CD4-positive, CD25-positive, alpha-beta regulatory T cell (primary cell): Measurements from ENCODE around the gene MGRN1. TPM values are rescaled to one million over a fixed set of nuclear protein-coding genes. Genes with fewer than 3 reads are reported as not detected.

Experiments
- ATAC-seq, 2 donors: fragments of 150-1000 bp; cut with Tn5 transposase; one replicate each; pipeline ENCODE4 v1.10.0; 2021; ENCODE audit warnings: low read depth in 2 of 2, moderate number of reproducible peaks in 2 of 2, moderate library complexity in 1 of 2
- DNase-seq, 3 donors: peaks; one replicate each; pipeline versions ENCODE4 v3.0.0 to v3.0.0-alpha.2; 2012 to 2022; ENCODE audit warnings: mixed read lengths in 1 of 3
- H3K27ac ChIP-seq: one replicate; pipeline ENCODE4 v1.7.0; 2013; ENCODE audit warnings: mild to moderate bottlenecking, low read length; ENCODE audit not compliant: insufficient read depth, poor library complexity, severe bottlenecking
- H3K27me3 ChIP-seq: one replicate; pipeline ENCODE4 v1.7.0; 2013; ENCODE audit warnings: low read length; ENCODE audit not compliant: control insufficient read depth, insufficient read depth
- H3K36me3 ChIP-seq: one replicate; pipeline ENCODE4 v1.7.0; 2013; ENCODE audit warnings: mild to moderate bottlenecking, low read length, moderate library complexity; ENCODE audit not compliant: control insufficient read depth, insufficient read depth
- H3K4me1 ChIP-seq: 2 replicates; pipeline ENCODE4 v1.7.0; 2013; ENCODE audit warnings: mild to moderate bottlenecking, low read length; ENCODE audit not compliant: insufficient read depth, control insufficient read depth, poor library complexity, severe bottlenecking
- H3K4me3 ChIP-seq: one replicate; pipeline ENCODE4 v1.7.0; 2013; ENCODE audit warnings: low read depth, mild to moderate bottlenecking, low read length, moderate library complexity
- H3K9me3 ChIP-seq, 2 experiments: 1 replicate in 1 of 2; 2 replicates in 1 of 2; pipeline ENCODE4 v1.7.0; 2013; ENCODE audit warnings: low read length in 2 of 2, mild to moderate bottlenecking in 1 of 2, moderate library complexity in 1 of 2; ENCODE audit not compliant: control insufficient read depth in 2 of 2
- H3K27ac Mint-ChIP-seq, 3 donors: one replicate each; pipeline ENCODE4 v1.8.0; 2020 to 2022; ENCODE audit warnings: mild to moderate bottlenecking in 3 of 3, mixed read lengths in 3 of 3, moderate library complexity in 2 of 3
- H3K27me3 Mint-ChIP-seq: one replicate; pipeline ENCODE4 v1.8.0; 2022; ENCODE audit warnings: mild to moderate bottlenecking, mixed read lengths
- H3K36me3 Mint-ChIP-seq: one replicate; pipeline ENCODE4 v1.8.0; 2020; ENCODE audit warnings: mixed read lengths
- H3K4me1 Mint-ChIP-seq, 4 donors: one replicate each; pipeline ENCODE4 v1.8.0; 2020 to 2022; ENCODE audit warnings: mixed read lengths in 4 of 4, mild to moderate bottlenecking in 1 of 4
- H3K4me3 Mint-ChIP-seq, 4 donors: one replicate each; pipeline ENCODE4 v1.8.0; 2020 to 2022; ENCODE audit warnings: mild to moderate bottlenecking in 4 of 4, mixed read lengths in 4 of 4, moderate library complexity in 3 of 4
- H3K9me3 Mint-ChIP-seq, 7 donors: one replicate each; pipeline ENCODE4 v1.8.0; 2020 to 2022; ENCODE audit warnings: mixed read lengths in 7 of 7, mild to moderate bottlenecking in 3 of 7, moderate library complexity in 2 of 7
- polyA plus RNA-seq, 4 donors: library from polyadenylated mRNA; unstranded; fragments of 300-500 nt; fragmentation: Illumina TruSeq; gene quantifications; one replicate each; pipeline ENCODE4 v1.2.3, GENCODE V29; 2021
- total RNA-seq: library from RNA; stranded (reverse); gene quantifications from one replicate; pipeline ENCODE4 v1.2.3, GENCODE V29; 2022

Gene MGRN1
- total and polyA plus RNA-seq, 5 donors from 2014 or later: 2.5 to 78.2 (median 4.7) TPM

GRCh38 chr16:4685776-4686496, 61.3 kb downstream of the MGRN1 start:
- Histone ChIP-seq H3K36me3 (peaks cover 16% of the 10 kb centered on the region), H3K4me3 (no peak overlapping the region), H3K27me3 (no peaks in the 10 kb centered on the region), H3K27ac (no peak overlapping the region), H3K4me1 (no peaks in the 10 kb centered on the region), H3K9me3 (no peaks in the 10 kb centered on the region)
- no peak for ATAC-seq
- Mint-ChIP-seq H3K27me3 (no peaks in the 10 kb centered on the region), H3K4me1 (no peaks in the 10 kb centered on the region), H3K4me3 (no peak overlapping the region), H3K27ac (no peak overlapping the region), H3K9me3 (no peaks in the 10 kb centered on the region), H3K36me3 (peaks cover 8% of the 10 kb centered on the region)
- DNase-seq: no peak

DNA sequence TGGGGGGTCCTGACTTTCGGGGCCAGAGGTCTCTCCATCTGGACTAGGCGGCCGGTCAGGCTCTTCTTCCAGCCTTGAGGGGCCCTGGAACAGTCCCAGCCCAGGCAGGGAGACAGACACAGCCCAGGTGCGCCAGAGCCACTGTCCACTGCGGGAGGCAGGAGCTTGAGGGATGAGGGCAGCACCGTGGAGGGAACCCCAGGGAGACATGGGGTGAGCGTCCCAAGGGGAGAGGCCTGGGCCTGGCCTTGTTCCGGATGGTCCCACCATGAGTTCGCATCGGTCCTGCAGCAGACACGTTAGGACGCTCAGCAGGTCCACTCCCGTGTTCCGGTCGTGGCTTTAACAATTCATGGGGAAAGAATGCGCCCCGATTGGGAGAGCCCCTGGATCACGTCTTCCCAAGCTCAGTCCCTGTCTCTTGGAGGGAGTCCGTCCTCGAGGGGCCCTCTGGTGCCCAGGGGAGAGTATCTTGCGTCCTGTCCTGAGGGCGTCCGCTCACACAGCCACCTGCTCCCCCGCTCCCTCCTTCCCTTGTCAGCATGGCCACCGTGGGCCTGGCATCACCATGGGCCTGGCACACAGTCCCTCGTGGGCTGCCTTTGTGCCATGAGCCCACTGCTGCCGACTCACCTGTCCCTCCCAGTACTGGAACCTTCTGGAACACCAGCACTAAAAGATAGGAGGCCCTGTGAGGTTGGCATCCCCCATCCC, 62.0 kb downstream of the MGRN1 start:
- no peaks in the 10 kb centered on the region for H3K4me1 ChIP-seq
- Mint-ChIP-seq H3K27ac (no peak overlapping the region), H3K4me3 (no peak overlapping the region), H3K36me3 (peaks cover 6% of the 10 kb centered on the region), H3K9me3 (no peaks in the 10 kb centered on the region), H3K4me1 (peaks cover 0 to 2% (median 0%) of the 10 kb centered on the region in 4 donors), H3K27me3 (no peaks in the 10 kb centered on the region)
- no peaks in the 10 kb centered on the region for H3K27me3 ChIP-seq
- H3K4me3 ChIP-seq: no peak overlapping the region
- H3K9me3 ChIP-seq: no peaks in the 10 kb centered on the region
- DNase-seq (no peak), ATAC-seq (no peak)
- peaks cover 16% of the 10 kb centered on the region for H3K36me3 ChIP-seq
- no peak overlapping the region for H3K27ac ChIP-seq

- ATAC-seq (no peak), DNase-seq (no peak)
- Histone ChIP-seq H3K9me3 (no peaks in the 10 kb centered on the region), H3K4me3 (no peak overlapping the region), H3K27me3 (no peaks in the 10 kb centered on the region), H3K4me1 (peaks cover 3% of the 10 kb centered on the region), H3K36me3 (peaks cover 10% of the 10 kb centered on the region), H3K27ac (no peak overlapping the region)
- no peaks in the 10 kb centered on the region for H3K9me3 Mint-ChIP-seq
- peaks cover 4% of the 10 kb centered on the region for H3K36me3 Mint-ChIP-seq
- H3K4me1 Mint-ChIP-seq: peaks cover 0 to 5% (median 0%) of the 10 kb centered on the region in 4 donors
- peak overlapping the region in 1 of 4 donors; percentile 38 for H3K4me3 Mint-ChIP-seq
- H3K27ac Mint-ChIP-seq: peak overlapping the region in 1 of 3 donors; percentile 15
- H3K27me3 Mint-ChIP-seq: no peaks in the 10 kb centered on the region
Observed at GRCh38 chr16:4687416-4687815, 62.8 kb downstream of the MGRN1 start.

DNA sequence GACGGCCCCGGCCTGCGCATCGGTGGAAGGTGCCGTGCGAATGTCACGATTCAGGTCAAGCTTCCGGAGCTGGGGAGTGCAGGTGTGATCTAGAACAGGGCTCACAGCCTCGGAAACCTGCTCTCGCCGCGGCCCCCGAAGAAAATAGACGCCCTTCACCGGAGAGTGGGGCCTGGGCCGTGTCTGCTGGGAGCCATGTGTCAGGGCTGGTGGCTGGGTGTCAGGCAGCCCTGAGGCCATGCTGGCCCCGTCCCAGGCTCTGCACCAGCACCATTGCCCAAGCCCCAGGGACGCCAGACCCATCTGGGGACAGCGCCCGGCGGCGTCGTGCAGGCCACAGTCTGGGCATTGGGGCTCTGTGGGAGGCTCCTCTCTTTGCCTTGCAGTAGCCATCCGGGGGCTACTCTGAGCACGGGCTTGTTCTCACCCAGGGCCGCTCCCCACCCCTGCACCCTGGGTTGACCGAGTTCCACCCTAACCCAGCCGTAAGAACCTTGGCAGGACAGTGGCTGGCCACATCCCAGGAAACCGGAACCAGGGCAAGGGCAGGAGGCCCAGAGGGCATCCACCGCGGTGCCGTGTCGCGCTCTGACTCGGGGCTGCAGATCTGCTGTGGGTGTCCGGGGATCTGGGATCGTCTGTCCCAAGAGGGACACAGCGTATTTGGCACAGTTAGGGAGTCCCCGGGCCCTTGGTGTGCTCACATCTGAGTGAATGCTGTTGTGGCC, 63.5 kb downstream of the MGRN1 start:
- no peaks in the 10 kb centered on the region for H3K9me3 Mint-ChIP-seq
- H3K4me3 Mint-ChIP-seq: no peak overlapping the region
- H3K27ac Mint-ChIP-seq: peak overlapping the region in 1 of 3 donors; percentile 15
- H3K4me1 Mint-ChIP-seq: peaks cover 0 to 9% (median under 1%) of the 10 kb centered on the region in 4 donors
- Histone ChIP-seq H3K36me3 (peaks cover 10% of the 10 kb centered on the region), H3K27me3 (no peaks in the 10 kb centered on the region), H3K4me3 (no peak overlapping the region), H3K27ac (no peak overlapping the region), H3K9me3 (no peaks in the 10 kb centered on the region), H3K4me1 (peaks cover 9% of the 10 kb centered on the region)
- H3K27me3 Mint-ChIP-seq: no peaks in the 10 kb centered on the region
- DNase-seq (no peak), ATAC-seq (no peak)
- H3K36me3 Mint-ChIP-seq: peaks cover 4% of the 10 kb centered on the region

DNA sequence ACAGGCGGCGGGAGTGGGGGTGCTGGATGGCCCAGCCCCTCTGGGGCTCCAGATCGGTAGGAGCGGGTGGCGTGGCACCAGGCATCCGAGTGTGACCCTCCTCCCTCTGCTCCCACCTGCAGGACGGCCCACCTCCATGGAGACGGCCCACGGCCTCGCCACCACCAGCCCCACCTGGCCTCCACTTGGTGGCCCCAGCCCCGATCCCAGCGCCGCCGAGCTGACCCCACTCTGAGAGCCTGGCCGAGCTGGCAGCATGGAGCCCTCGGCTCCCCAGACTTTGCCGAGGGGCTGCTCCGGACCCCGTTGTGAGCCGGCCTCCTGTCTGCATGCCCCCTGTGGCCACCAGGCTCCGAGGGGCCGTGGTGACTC, 64.0 kb downstream of the MGRN1 start:
- Histone ChIP-seq H3K9me3 (no peaks in the 10 kb centered on the region), H3K27me3 (no peaks in the 10 kb centered on the region), H3K36me3 (peaks cover 10% of the 10 kb centered on the region), H3K4me1 (peaks cover 9% of the 10 kb centered on the region), H3K27ac (no peak overlapping the region), H3K4me3 (no peak overlapping the region)
- Mint-ChIP-seq H3K4me3 (no peak overlapping the region), H3K9me3 (no peaks in the 10 kb centered on the region), H3K4me1 (peaks cover 0 to 14% (median 2%) of the 10 kb centered on the region in 4 donors), H3K27ac (no peak overlapping the region), H3K36me3 (peaks cover 4% of the 10 kb centered on the region), H3K27me3 (no peaks in the 10 kb centered on the region)
- no peak for DNase-seq
- ATAC-seq: no peak

DNA sequence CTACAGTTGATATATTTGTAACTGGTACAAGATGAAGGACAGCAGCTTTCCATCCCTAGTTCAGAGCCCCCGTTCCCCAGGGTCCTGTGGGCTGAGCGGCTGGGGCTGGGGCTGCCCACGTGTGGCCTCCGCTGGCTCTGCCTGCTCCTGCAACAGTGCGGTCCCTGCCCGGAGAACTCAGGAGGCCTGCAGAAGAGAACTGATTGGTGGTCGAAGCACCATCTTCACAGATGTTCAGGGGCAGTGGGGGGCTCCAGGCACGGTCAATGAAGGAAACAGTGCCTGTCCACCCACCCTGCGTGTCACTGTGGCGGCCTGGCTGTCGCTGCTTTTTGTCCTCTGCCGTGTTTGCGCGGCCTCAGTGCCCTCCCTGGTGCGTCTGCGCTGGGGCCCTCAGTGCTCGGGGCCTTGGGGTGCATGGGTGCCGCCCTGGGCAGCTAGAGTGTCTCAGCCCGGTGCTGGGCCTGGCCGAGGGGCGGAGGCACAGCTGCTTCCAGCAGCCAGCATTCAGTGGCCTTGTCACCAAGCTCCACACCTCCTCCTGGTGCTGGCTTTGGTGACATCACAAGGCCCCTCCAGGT, 64.6 kb downstream of the MGRN1 start:
- no peak for ATAC-seq
- Histone ChIP-seq H3K4me3 (no peak overlapping the region), H3K36me3 (peaks cover 7% of the 10 kb centered on the region), H3K9me3 (no peaks in the 10 kb centered on the region), H3K27me3 (no peaks in the 10 kb centered on the region), H3K27ac (no peak overlapping the region), H3K4me1 (peaks cover 11% of the 10 kb centered on the region)
- DNase-seq: no peak
- no peak overlapping the region for H3K4me3 Mint-ChIP-seq
- no peak overlapping the region for H3K27ac Mint-ChIP-seq
- peaks cover 0 to 14% (median 2%) of the 10 kb centered on the region in 4 donors for H3K4me1 Mint-ChIP-seq
- no peaks in the 10 kb centered on the region for H3K27me3 Mint-ChIP-seq
- H3K9me3 Mint-ChIP-seq: no peaks in the 10 kb centered on the region
- peaks cover 4% of the 10 kb centered on the region for H3K36me3 Mint-ChIP-seq

- no peak overlapping the region for H3K27ac ChIP-seq
- no peak for ATAC-seq
Observed at GRCh38 chr16:4689864-4690704, 65.5 kb downstream of the MGRN1 start.

More at GRCh38 chr16:4689864-4690704, 65.5 kb downstream of the MGRN1 start:
- Mint-ChIP-seq H3K4me1 (peaks cover 0 to 15% (median 2%) of the 10 kb centered on the region in 4 donors), H3K27ac (peak overlapping the region in 1 of 3 donors; percentile 14), H3K4me3 (peak overlapping the region in 1 of 4 donors; percentile 58), H3K9me3 (no peaks in the 10 kb centered on the region), H3K27me3 (no peaks in the 10 kb centered on the region), H3K36me3 (peaks cover under 1% of the 10 kb centered on the region)
- H3K4me3 ChIP-seq: no peak overlapping the region
- no peaks in the 10 kb centered on the region for H3K27me3 ChIP-seq
- peaks cover 17% of the 10 kb centered on the region for H3K4me1 ChIP-seq
- no peak for DNase-seq
- H3K9me3 ChIP-seq: no peaks in the 10 kb centered on the region
- peaks cover 7% of the 10 kb centered on the region for H3K36me3 ChIP-seq
